Spleen (tissue), 7 donors: ENCODE results near the gene GNGT2.

Source experiments
- POLR2AphosphoS5 ChIP-seq, 3 donors: sonication (generic); formaldehyde crosslinking; IDR thresholded peaks; one replicate each; pipeline ENCODE4 v1.5.1; 2017; ENCODE audit warnings: antibody characterized with exemption in 3 of 3
- TF ChIP-seq, protein P1 (sequence below), 11 experiments: fragments of 200-600 bp in 7 of 11; fragments of 450-650 bp in 4 of 11; sonication (generic) in 4 of 11; IDR thresholded peaks in 8 of 11; conservative IDR thresholded peaks in 3 of 11; 1 replicate in 7 of 11; 2 replicates in 4 of 11; pipeline versions ENCODE4 v1.4.0 to v1.8.0; 2016 to 2021; ENCODE audit warnings: antibody characterized with exemption in 11 of 11, inconsistent platforms in 4 of 11, mild to moderate bottlenecking in 1 of 11
- donor health status: DM: no; HTN: no; CAD: no; lungs with moderate emphysema.
- donor health status: DM: no; HTN: no; CAD: no.
- donor health status: DM: no; HTN: no; CAD: no.

- TF ChIP-seq, protein P1, sequence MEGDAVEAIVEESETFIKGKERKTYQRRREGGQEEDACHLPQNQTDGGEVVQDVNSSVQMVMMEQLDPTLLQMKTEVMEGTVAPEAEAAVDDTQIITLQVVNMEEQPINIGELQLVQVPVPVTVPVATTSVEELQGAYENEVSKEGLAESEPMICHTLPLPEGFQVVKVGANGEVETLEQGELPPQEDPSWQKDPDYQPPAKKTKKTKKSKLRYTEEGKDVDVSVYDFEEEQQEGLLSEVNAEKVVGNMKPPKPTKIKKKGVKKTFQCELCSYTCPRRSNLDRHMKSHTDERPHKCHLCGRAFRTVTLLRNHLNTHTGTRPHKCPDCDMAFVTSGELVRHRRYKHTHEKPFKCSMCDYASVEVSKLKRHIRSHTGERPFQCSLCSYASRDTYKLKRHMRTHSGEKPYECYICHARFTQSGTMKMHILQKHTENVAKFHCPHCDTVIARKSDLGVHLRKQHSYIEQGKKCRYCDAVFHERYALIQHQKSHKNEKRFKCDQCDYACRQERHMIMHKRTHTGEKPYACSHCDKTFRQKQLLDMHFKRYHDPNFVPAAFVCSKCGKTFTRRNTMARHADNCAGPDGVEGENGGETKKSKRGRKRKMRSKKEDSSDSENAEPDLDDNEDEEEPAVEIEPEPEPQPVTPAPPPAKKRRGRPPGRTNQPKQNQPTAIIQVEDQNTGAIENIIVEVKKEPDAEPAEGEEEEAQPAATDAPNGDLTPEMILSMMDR (IDR thresholded peaks at IDR 0.05 in 8 of 11, conservative IDR thresholded peaks at IDR 0.05 in 3 of 11): no peak
- TF ChIP-seq POLR2AphosphoS5 (IDR thresholded peaks at IDR 0.05): peak in 1 of 3 donors; percentile 7
Measured at GRCh38 chr17:49234509-49235080, 24.2 kb upstream of the GNGT2 start.
